ENCODE data around the gene SEMA4G. TPM values are rescaled to one million over a fixed set of nuclear protein-coding genes. Genes with fewer than 3 reads are reported as not detected.
A peak's percentile ranks its signal among the peaks of the same experiment; 100 is the strongest.

SEMA4G gene
- total and polyA plus RNA-seq, 2 of the 13 experiments (the other 11 are each of a cell fraction or from before 2014, with no cell fraction given) = 46.2 to 207 TPM

DNA sequence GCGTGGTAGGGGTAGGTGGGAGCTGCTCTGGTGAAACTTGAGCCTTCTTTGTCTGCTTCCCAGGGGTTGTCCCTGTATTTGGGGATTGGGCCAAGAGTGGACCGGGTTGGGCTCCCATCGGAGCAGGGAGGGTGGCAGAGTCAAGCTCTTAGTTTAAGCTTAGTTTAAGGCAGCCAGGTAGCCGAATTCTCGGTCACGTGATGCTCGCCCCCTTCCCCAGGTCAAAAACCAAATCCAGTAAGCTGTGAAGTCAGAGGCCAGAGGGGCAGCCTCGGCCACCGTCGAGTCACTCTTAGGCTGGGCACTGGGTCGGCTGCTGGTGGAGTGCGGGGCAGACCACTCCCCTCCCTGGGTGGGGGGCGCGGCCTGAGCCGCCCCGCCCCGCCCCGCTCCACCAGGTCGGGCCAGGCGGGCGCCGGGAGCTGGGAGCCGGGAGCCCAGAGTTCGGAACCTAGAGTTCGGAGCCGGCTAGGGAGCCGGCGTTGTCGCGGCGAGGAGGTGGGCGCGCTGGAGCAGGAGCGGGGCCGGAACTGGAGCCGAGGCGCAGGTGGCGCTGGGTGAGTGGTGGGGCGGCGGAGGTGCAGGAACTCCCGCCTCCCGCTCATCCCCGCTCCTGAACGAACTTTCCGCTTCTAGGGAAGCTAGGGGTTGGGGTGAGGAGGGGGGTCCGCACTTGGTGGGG, 27.5 kb downstream of the SEMA4G start (continued):
- TF ChIP-seq ZNF44 (CRISPR knock-in tag; IDR thresholded peaks at IDR 0.05) (no peak), ZNF564 (CRISPR knock-in tag; IDR thresholded peaks at IDR 0.05) (0 out of 2 replicates have a peak, but pooled peaks have one; percentile 44), ZNF616 (CRISPR knock-in tag; IDR thresholded peaks at IDR 0.05; ENCODE audit: low read depth) (0 out of 2 replicates have a peak, but pooled peaks have one; percentile 44), ZNF577 (CRISPR knock-in tag; IDR thresholded peaks at IDR 0.05; ENCODE audit: borderline replicate concordance, low read depth) (no peak), ZNF850 (CRISPR knock-in tag; conservative IDR thresholded peaks at IDR 0.05) (0 out of 2 replicates have a peak, but pooled peaks have one; percentile 47), GABPB1 (CRISPR knock-in tag; IDR thresholded peaks at IDR 0.05) (no peak), TARDBP (CRISPR knock-in tag; IDR thresholded peaks at IDR 0.05) (no peak), MAFF (IDR thresholded peaks at IDR 0.05; ENCODE audit: low read depth, low read length) (no peak), ZNF343 (CRISPR knock-in tag; IDR thresholded peaks at IDR 0.05) (peak; percentile 22; the same call in 1 of the 2 replicates), ZNF83 (CRISPR knock-in tag; IDR thresholded peaks at IDR 0.05; ENCODE audit: borderline replicate concordance) (no peak), NFIB (CRISPR knock-in tag; IDR thresholded peaks at IDR 0.05; ENCODE audit: borderline replicate concordance) (no peak), ZNF761 (CRISPR knock-in tag; conservative IDR thresholded peaks at IDR 0.05) (0 out of 2 replicates have a peak, but pooled peaks have one; percentile 3), BHLHE40 (IDR thresholded peaks at IDR 0.05; ENCODE audit: low read length) (peak; percentile 33; the same call in 1 of the 2 replicates), ZNF605 (CRISPR knock-in tag; IDR thresholded peaks at IDR 0.05) (0 out of 2 replicates have a peak, but pooled peaks have one; percentile 22), SOX6 (IDR thresholded peaks at IDR 0.05) (no peak), SOX6 (CRISPR knock-in tag; IDR thresholded peaks at IDR 0.05) (no peak), PITX1 (CRISPR knock-in tag; IDR thresholded peaks at IDR 0.05) (no peak), ZNF615 (CRISPR knock-in tag; IDR thresholded peaks at IDR 0.05; ENCODE audit: borderline replicate concordance) (0 out of 2 replicates have a peak, but pooled peaks have one; percentile 18), KDM5B (CRISPR knock-in tag; IDR thresholded peaks at IDR 0.05; ENCODE audit: borderline replicate concordance) (peak; percentile 25; the same call in 1 of the 2 replicates)
- TF ChIP-seq, protein P1, sequence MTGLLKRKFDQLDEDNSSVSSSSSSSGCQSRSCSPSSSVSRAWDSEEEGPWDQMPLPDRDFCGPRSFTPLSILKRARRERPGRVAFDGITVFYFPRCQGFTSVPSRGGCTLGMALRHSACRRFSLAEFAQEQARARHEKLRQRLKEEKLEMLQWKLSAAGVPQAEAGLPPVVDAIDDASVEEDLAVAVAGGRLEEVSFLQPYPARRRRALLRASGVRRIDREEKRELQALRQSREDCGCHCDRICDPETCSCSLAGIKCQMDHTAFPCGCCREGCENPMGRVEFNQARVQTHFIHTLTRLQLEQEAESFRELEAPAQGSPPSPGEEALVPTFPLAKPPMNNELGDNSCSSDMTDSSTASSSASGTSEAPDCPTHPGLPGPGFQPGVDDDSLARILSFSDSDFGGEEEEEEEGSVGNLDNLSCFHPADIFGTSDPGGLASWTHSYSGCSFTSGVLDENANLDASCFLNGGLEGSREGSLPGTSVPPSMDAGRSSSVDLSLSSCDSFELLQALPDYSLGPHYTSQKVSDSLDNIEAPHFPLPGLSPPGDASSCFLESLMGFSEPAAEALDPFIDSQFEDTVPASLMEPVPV (CRISPR knock-in tag; IDR thresholded peaks at IDR 0.05) = peak; percentile 41; the same call in 1 of the 2 replicates
- TF ChIP-seq, protein P2, sequence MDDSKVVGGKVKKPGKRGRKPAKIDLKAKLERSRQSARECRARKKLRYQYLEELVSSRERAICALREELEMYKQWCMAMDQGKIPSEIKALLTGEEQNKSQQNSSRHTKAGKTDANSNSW (CRISPR knock-in tag; IDR thresholded peaks at IDR 0.05; ENCODE audit: borderline replicate concordance) = no peak; the same call in 1 of the 2 replicates
- TF ChIP-seq, protein P3, sequence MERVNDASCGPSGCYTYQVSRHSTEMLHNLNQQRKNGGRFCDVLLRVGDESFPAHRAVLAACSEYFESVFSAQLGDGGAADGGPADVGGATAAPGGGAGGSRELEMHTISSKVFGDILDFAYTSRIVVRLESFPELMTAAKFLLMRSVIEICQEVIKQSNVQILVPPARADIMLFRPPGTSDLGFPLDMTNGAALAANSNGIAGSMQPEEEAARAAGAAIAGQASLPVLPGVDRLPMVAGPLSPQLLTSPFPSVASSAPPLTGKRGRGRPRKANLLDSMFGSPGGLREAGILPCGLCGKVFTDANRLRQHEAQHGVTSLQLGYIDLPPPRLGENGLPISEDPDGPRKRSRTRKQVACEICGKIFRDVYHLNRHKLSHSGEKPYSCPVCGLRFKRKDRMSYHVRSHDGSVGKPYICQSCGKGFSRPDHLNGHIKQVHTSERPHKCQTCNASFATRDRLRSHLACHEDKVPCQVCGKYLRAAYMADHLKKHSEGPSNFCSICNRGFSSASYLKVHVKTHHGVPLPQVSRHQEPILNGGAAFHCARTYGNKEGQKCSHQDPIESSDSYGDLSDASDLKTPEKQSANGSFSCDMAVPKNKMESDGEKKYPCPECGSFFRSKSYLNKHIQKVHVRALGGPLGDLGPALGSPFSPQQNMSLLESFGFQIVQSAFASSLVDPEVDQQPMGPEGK (CRISPR knock-in tag; IDR thresholded peaks at IDR 0.05) = peak; percentile 58
- TF ChIP-seq, protein P4, sequence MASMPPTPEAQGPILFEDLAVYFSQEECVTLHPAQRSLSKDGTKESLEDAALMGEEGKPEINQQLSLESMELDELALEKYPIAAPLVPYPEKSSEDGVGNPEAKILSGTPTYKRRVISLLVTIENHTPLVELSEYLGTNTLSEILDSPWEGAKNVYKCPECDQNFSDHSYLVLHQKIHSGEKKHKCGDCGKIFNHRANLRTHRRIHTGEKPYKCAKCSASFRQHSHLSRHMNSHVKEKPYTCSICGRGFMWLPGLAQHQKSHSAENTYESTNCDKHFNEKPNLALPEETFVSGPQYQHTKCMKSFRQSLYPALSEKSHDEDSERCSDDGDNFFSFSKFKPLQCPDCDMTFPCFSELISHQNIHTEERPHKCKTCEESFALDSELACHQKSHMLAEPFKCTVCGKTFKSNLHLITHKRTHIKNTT (CRISPR knock-in tag; IDR thresholded peaks at IDR 0.05) = no peak
- TF ChIP-seq, protein P5, sequence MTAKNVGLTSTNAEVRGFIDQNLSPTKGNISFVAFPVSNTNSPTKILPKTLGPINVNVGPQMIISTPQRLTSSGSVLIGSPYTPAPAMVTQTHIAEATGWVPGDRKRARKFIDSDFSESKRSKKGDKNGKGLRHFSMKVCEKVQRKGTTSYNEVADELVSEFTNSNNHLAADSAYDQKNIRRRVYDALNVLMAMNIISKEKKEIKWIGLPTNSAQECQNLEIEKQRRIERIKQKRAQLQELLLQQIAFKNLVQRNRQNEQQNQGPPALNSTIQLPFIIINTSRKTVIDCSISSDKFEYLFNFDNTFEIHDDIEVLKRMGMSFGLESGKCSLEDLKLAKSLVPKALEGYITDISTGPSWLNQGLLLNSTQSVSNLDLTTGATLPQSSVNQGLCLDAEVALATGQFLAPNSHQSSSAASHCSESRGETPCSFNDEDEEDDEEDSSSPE (CRISPR knock-in tag; IDR thresholded peaks at IDR 0.05) = 0 out of 2 replicates have a peak, but pooled peaks have one; percentile 9
